Left cardiac atrium (tissue), 4 donors: ENCODE results near the gene NPC2. TPM values are rescaled to one million over a fixed set of nuclear protein-coding genes. Genes with fewer than 3 reads are reported as not detected.

Experiments used
- ATAC-seq, 2 donors: fragments of 200-7000 bp; cut with Tn5 transposase; one replicate each; pipeline ENCODE4 v1.9.1; 2020; ENCODE audit warnings: mild to moderate bottlenecking in 2 of 2, moderate library complexity in 2 of 2
- DNase-seq: peaks from one replicate; pipeline ENCODE4 v3.0.0-alpha.2; 2020
- intact Hi-C, 2 donors: fragments of 100-400 bp; cut with DNase I; formaldehyde crosslinking; loops; one replicate each; pipeline versions ENCODE4 v1.14.1 to v1.15.1; 2022 to 2023
- total RNA-seq, 2 donors: library from RNA; stranded (reverse); fragmentation: NEBNext Ultra II Directional; extraction: Animal tissue kit (Norgen Biotek cat#: 25700); gene quantifications; one replicate each; pipeline ENCODE4 v1.2.1, GENCODE V29; 2021
- donor health status: DM: no; HTN: yes; CAD: no.
- donor health status: DM: no; HTN: yes; CAD: no; lungs with severe emphysema.
- donor health status: DM: yes; HTN: yes; CAD: no.
- donor health status: Dilated cardiomyopathy.

The NPC2 gene
- total RNA-seq, 2 donors from 2014 or later, result 156 to 157 TPM

DNA sequence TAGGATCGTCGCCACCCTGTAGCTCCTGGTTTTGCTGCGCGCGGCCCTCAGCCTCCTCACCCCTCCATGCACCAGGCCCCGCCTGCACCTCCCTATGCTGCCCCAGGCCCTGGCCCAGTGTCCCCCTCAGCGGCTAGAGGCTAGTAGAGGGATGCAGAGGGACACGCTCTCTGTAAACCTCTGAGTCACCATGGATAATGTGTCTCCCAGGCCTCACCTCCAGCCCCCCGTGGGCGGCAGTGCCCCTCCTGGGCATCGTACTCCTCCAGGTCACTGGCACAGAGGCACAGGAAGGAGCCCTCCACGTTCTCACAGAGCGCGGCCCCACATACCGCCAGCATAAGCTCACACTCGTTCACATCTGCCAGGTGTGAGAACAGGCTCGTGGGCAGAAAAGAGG is 12.7 kb upstream of the NPC2 start:
- DNase-seq, result no peak
- no peak for ATAC-seq
- intact Hi-C loops, result loop anchor here in 1 of 2 donors (10.0 kb wide), 1 partner anchor 109 kb away; the partner anchor contains the start of gene LTBP2

DNA sequence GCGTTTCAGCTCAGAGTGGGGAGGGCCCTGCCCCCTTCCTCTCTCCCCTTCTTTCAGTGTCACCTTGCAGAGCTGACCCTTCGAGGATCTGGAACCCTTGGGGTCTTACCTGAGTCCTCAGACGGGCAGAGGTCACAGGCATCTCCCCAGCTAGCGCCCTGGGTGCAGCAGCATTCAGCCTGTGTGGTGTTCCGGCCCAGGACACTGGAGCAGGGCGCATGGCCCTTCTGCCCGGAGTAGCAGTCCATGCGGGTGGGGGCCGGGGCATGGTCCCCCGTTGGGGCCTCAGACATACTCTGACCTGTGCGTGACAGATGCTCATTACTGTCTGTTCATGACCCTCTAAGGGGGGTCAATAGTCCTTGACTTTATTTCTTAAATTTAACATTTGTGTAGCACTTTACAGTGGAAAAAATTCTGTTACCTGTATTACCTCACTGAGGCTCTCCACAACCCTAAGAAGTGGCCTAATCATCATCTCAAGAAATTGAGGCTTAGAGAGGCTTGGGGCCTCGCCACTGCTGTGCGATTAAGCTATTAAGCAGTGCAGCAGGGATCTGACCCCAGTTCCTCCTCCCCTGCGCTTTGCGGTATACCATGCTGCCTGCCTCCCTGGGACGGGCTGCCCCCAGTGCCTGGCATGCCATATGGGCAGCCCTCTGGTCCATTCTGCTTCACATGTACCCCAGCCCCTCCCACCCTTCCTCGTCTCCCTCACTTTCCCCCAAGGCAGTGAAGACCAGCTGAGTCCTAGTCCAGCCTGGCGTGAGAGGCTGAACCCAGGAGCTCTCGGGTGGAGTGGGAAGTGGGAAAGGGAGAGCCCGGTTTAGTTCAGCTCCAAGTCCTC is 12.0 kb upstream of the NPC2 start:
- ATAC-seq (no peak), DNase-seq (no peak)
- intact Hi-C loops, result loop anchor here (5.0 to 10.0 kb wide), 2 partner anchors 107 to 110 kb away; partner anchors contain the start of gene LTBP2 (in 2 of the 2)

DNA sequence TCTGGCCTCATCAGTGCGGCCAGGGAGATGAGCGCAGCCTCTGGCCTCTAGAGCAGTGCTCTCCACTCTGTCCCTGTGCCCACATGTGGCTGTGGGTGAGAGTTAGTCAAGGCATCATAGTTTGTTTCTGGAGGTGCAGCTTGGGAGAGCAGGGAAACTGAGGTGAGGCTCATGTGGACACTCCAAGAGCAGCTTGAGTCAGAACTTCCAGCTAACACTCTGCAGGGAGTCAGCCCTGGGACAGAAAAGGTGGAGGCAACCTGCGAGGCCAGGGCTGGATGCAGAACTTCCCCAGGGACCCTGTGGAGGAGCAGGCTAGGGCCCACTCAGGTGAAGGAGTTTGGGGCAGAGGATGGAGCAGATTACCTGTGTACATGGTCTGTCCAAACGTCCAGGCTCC is 11.3 kb upstream of the NPC2 start:
- no peak for DNase-seq
- intact Hi-C loops, result loop anchor here (5.0 to 10.0 kb wide), 2 partner anchors 108 to 110 kb away; partner anchors contain the start of gene LTBP2 (in 2 of the 2)
- no peak for ATAC-seq

DNA sequence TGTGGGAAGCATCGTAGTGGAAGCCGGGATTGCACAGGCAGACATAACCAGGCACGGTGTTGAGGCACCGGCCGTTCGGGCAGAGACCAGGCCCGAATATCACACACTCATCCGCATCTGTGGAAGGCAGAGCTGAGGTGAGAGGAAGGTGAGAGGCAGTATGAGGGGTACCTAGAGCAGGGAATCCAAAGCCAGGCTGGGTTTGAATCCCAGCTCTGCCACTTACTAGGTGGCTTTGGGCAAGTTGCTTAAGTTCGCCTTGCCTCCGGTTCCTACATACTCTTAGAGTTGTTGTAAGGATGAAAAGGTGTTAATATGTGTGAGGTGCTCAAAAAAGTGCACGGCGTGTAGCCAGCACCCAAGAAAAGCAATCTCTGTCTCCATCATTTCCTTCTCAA is 10.8 kb upstream of the NPC2 start:
- no peak for ATAC-seq
- no peak for DNase-seq
- intact Hi-C loops, result loop anchor here (5.0 to 10.0 kb wide), 2 partner anchors 108 to 111 kb away; partner anchors contain the start of gene LTBP2 (in 2 of the 2)

DNA sequence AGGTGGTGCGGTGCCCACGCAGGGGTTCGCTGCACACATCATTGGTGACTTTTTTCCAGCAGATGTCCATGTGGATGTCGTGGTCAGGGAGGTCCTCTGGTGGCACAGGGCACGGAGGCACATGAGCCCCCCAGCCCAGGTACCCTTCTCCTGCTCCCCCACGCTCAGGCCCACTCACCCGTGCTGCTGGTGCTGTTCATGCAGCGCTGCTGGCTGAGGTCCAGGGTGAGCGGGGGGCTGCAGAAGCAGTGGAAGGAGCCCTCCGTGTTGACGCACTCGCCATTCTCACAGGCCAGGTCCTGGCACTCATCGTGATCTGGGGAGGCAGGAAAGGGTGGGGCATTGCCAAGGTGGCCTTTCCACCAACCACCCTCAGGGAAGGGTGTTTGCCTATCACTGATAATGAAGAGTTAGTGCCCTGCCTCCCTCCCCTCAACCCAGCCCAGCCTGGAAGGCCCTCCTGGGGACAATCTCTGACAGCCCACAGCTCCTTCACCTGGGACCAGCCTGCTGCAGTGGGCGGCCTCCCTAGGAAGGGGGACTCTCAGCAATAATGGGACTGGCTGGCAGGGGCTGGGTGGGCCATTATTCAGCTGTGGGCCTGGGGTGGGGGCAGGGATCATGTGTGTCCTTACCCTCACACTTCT is 10.3 kb upstream of the NPC2 start:
- no peak for DNase-seq
- intact Hi-C loops, result loop anchor here (5.0 to 10.0 kb wide), 2 partner anchors 109 to 111 kb away; partner anchors contain the start of gene LTBP2 (in 2 of the 2)
- ATAC-seq, result no peak

DNA sequence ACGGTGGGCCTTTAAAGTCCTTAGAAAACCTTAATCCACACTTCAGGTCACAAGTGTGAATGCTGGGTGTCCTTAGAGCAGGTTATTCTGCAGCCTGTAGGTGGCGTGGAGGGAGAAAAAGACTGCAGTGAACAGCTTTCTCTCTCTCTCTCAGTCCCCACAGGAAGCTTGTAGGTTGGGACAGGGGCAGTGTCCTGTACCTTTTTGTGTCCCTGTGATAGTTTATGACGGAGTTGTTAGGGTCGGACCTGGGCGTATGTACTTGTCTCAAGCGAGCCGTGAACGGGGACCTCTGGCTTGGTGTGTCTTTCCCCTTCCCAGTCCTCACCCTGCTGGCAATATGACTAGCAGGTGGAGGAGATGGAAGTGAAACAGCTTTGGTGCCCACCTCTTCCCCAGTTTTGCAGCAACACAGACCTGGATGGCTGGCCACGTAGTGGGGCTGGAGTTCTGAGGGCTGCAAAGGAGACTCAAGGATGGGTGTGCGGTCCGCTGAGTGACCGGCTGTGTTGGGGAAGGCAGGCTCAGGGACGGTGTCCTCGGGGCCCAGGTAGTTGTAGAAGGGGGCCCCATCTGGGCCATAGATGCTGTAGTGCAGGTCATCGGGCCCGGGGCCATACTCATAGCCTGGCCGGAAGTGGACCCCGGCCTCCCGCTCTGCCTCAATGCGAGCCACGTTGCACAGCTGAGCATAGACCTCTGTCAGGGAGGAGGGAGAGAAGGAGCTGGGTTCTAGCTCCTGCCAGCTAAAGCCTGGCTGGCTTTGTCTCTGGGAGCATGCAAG is 9.3 kb upstream of the NPC2 start:
- ATAC-seq (peak; percentile 9 to 50), DNase-seq (no peak)
- intact Hi-C loops, result loop anchor here (5.0 to 10.0 kb wide), 2 partner anchors 110 to 112 kb away; partner anchors contain the start of gene LTBP2 (in 2 of the 2)

DNA sequence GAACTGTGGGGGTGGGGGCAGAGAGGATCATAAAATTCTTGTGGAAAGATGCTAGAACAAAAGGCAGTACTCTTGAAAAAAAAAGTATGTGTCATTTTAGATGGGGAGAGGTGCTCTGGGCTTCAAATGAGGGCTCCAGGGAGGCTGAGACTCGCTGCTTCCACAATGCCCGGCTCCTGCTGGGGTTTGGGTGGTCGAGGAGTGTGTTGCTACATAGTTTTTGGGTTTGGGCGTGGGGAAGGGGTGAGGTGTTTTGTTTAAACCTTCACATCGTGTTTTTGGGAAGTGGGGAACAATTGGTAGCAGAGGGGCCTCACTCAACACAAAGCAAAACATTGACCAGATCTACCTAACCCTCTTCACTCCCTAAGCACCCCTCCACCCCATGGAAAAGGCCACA is 8.6 kb upstream of the NPC2 start:
- intact Hi-C loops, result loop anchor here (5.0 to 10.0 kb wide), 2 partner anchors 111 to 113 kb away; partner anchors contain the start of gene LTBP2 (in 2 of the 2)
- DNase-seq (no peak), ATAC-seq (no peak)

DNA sequence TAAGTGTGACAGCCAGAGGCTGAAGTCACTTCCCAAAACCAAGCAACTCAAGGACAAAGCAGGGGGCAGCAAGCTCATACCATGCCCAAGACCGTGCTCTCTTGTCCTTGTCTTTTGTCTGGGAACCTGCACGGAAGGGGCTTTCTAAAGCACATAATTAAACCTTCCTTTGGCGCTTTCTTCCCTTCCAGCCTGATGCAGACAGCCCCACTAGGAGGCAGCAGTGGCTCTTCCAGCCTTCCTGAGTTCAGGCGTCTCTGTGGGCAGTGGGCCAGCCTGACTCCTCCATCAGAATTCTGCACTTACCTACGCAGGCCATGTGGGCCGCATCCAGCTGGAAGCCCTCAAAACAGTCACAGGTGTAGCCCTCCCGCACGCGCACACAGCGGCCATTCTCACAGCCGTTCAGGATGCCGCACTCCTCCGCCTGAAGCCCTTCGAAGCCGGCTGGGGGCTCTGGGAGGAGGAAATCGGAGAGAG is 8.1 kb upstream of the NPC2 start:
- peak; percentile 59 to 78 for ATAC-seq
- intact Hi-C loops, result loop anchor here (5.0 to 10.0 kb wide), 2 partner anchors 111 to 114 kb away; partner anchors contain the start of gene LTBP2 (in 2 of the 2)
- DNase-seq, result peak; percentile 87

DNA sequence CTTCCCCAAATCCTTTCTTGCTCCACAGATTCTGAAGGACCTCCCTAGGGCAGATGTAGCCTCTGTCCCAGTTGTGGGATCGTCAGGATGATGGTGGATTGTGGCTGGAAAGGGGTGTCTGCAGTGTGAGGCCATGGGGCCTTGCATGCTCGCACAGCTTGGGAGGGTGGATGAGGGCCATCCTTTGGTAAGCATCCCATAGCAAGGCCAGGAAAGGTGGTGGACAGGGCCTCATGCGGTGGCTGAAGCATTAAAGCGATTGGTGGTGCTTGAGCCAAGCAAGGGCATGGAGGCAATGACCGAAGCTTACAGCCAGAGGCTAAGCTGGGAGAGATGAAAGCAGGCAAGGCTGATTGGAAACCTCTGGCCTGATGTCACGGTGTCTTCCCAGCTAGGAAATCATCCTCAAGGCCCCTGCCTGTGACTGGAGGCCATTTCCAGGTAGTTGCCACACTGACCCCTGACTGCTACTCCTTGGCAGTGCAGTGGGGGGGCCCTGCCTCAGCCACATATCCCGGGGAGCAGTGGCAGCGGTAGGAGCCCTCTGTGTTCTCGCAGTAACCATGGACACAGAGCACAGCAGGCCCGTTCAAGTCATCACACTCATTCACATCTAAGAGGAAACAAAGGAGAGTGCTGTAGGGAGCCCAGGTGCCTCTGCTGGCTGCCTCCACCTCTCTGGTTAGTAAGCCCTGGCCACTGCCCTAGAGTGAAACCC is 7.5 kb upstream of the NPC2 start:
- intact Hi-C loops, result loop anchor here (5.0 to 10.0 kb wide), 2 partner anchors 112 to 114 kb away; partner anchors contain the start of gene LTBP2 (in 2 of the 2)
- DNase-seq (no peak), ATAC-seq (peak; percentile 3 to 10)

DNA sequence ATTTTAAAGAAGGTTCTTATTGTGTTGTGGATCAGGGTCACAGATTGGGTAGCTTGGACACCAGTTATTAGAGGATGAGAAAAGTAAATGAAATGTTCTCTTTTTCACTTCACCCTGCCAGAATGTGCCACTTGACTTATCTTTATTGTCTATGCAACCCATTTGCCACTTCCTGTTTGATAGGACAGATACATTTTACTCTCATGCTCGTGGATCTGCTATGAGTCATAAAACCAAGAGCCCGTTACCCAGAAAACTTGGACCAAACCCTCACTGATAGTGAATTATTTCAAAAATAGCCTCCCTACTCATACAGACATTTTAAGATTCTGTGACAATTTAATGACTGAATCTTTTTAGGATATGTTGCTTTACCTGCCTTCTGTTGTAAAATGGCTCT is 2.3 kb upstream of the NPC2 start:
- DNase-seq (no peak), ATAC-seq (no peak)
- intact Hi-C loops, result no loop called here

DNA sequence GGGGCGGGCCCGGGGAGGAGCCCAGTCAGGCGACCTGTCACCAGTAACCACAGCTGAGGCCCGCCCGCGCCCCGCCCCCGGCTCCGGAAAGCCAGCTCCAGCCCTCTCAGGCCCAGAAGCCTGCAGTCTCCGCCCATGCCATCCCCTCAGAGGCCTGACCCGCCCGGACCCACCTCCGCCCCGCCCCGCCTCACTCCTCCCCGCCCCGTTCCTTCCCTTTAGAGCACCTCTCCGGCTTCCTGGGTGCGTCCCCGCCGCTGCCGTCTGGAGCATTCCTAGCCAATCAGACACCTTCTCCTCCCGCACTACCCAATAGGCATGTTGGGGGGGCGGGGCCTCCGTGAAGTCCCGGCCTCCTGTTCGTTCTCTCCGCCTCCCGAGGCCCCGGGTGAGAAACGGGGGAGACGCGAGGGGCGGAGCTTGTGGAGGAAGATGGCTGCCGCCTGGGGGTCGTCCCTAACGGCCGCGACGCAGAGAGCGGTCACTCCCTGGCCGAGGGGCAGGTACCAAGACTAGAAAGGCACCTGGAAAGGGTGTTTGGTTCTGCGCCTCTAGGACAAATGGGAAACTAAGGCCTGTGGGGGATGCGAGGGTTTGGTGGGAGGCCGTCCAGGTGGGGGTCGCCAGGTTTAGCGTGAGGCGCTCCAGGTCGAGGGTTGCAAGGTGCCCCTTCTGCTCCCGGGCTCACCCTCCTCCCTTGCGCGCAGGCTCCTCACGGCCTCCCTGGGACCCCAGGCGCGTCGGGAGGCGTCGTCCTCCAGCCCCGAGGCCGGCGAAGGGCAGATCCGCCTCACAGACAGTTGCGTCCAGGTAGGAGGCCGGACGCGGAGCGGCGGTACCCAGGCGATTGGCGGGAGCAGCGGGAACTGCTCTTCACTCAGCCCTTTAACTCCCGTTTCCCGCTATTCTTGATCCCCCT is 497 bp upstream of the NPC2 start, which contains the start of gene ISCA2:
ISCA2 (plus strand) TSS at position 423 of the 919 bp plus-strand sequence; CDS start at position 433, 10 bp downstream.
- intact Hi-C loops, result loop anchor here in 1 of 2 donors (5.0 kb wide), 1 partner anchor 131 kb away; no protein-coding TSS in a partner anchor
- ATAC-seq (peak; percentile 95), DNase-seq (peak; percentile 100)

DNA sequence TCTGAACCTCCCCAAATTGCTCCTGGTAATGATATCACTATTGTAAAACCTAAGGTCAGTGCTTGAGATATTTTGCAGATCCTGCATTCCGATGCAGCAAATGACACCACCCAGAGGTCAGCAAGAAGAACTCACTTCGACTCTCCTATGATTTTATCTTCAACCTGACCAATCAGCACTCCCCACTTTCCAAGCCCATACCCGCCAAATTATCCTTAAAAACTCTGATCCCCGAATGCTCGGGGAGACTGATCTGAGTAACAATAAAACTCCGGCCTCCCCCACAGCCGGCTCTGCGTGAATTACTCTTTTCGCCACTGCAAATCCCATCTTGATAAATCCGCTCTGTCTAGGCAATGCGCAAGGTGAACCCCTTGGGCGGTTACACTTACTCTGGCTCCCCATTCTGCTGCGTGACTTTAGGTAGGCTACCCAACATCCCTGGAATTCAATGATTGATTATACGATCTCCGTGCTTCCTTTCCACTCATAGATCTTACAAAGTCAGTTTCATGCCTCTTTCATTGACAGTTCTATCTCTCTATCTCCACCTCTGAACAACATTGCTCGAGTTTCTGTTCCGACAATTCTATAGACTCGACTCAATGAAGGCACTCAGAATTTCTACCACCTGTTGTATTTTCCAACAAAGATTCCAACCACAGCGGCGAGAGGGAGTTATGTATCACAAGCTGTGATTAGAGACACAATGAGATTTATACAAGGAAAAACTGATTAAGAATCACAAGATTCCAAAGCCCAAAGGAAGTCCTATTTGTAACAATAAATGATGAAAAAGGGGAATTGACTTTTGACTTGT is 939 bp downstream of the NPC2 start:
- DNase-seq, result no peak
- no peak for ATAC-seq
- intact Hi-C loops, result loop anchor here in 1 of 2 donors (5.0 kb wide), 1 partner anchor 130 kb away; no protein-coding TSS in a partner anchor

DNA sequence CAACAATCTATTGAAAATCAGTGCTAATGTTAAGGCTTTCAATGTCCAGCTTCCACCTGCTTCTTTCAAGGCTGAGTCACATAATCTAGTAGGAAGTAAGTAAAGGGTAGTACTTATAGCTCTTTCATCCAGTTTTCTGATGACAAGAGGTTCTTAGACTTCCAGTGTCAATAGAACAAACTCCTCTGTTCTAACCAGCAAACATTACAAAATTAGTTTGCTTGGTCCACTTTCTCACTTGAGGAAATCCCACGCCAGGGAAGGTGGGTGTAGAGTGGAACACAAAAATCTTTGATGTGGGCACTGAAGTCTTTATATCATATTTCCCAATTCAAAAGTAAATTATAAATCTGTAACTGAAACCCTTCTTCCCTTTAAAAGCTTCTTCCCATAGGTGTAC is 2.6 kb downstream of the NPC2 start:
- ATAC-seq (no peak), DNase-seq (no peak)
- intact Hi-C loops, result loop anchor here in 1 of 2 donors (5.0 kb wide), 1 partner anchor 128 kb away; no protein-coding TSS in a partner anchor

DNA sequence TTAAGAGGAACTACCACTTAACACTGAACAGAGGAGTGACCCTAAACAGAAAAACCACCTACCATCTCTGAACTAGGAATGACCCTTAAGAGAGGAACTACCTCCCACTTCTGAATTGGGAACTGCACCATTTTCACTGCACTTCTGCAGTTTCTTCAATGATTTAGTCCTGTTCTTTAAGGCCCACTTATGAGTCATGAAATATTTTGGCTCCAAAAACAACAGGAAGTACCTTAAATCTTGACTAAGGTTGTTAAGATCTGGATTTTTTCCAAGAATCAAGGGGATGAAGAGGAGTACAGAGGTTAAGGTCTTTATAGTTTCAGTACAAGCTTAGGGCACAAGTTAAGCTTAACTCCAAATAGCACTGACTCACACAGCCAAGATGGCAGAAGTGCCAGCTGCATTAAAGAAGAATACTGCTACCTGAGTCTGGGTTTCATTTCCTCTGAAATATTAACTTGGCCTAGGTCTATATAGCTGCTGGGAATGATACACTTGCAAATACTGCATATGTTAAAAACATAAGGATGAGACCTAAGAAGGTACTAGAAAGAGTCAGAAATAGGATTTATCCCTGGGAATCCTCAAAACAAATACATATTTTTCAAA is 4.2 kb downstream of the NPC2 start:
- ATAC-seq, result no peak
- intact Hi-C loops, result no loop called here
- no peak for DNase-seq

DNA sequence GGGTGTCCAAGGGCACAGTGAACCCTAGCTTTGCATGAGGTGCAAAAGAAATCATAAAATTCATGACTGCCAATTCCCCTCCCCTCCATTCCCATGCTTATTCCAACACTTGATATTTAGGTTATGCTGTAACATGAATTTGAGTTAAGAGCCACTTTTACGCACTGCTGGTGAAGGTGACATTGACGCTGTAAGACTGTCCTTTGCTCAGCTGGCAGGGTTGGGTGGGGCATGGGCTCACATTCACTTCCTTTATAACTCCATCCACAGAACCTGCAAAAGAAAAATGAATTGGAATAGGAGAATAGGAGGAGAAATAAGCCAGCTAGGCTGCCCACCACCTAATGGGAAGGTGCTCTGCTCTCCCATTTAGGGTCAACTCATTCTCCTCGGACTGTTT is 6.9 kb downstream of the NPC2 start:
- ATAC-seq (no peak), DNase-seq (no peak)
- intact Hi-C loops, result no loop called here

DNA sequence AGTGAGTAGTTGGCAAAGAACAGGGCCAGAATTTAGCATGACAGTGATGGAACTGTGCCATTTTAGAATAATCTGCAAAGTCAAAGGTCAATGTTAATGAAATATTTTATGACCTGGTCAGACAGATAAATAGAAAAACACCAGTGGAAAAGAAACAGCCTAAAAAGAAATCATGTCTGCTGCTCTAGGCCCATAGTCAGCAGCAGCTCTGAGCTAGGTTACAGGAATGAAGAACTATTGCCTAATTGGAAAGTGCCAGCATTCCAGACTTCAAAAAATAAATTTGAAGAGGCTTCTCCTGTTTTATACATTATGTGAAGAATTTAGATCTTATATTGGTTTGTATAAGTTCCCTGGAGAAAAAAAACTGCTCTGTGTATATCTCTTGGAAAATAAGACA is 9.8 kb downstream of the NPC2 start:
- intact Hi-C loops, result no loop called here
- DNase-seq (no peak), ATAC-seq (peak in 1 of 2 donors; percentile 39)
